T-helper 2 cell treated with Interferon-gamma antibody and Interleukin-4, amounts not matched to agents 100 ng/mL and 5 ng/mL, for 36 hours (primary cell): ENCODE results near the gene MMP21. TPM values are rescaled to one million over a fixed set of nuclear protein-coding genes. Genes with fewer than 3 reads are reported as not detected.

ENCODE experiments used
- intact Hi-C: fragments of 100-400 bp; cut with micrococcal nuclease; formaldehyde crosslinking; loops from one replicate; pipeline ENCODE4 v1.15.1; 2023
- total RNA-seq: library from RNA; stranded (reverse); gene quantifications from 2 replicates; pipeline ENCODE4 v1.2.3, GENCODE V29; 2022

MMP21 gene
- total RNA-seq, 1 donor from 2014 or later: 0.09 TPM

DNA sequence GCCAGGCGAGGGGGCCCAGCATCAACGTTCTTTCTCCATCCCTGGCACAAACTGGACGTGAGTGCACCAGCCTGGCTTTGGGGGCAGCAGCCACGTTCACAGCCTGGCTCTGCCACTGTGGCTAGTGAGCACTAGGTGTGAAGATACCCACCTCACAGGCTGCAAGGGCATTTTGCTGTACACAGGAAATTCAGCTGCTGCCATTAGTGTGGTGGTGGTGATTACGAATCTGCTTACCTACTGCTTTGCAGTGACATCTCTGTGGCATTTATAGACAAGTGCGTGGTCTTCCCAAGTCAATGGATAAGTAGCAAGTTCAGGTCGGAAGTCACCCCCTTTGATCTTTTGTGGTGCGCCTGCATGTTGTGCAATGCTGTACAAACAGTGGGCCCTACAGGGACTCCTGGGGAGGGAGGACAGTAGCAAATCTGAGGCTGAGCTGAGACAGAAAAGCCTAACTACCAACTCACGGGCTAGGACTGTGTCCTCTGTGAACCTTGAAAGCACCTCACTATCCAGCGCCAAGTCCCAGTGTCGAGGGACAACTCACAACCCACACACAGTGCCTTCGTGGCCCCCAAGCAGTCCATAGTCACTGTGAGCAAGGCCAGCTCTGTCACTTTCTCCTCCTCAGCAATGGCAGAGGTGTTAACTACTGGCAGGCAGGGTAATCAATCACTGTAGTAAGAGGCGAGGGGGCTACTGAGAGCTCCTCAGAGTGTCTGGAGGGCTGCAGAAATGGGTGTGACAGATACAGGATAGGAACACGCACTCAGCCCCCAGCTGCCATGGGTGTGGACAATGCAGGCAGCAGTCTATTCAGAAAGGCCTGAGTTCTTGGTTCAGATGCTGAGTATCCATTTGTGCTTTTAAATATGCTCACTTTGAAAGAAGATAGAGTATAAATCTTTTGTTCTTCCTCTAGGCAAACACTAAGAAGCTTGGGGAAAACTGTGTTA lies 17.0 kb upstream of the MMP21 start:
- intact Hi-C loops: no loop called here

DNA sequence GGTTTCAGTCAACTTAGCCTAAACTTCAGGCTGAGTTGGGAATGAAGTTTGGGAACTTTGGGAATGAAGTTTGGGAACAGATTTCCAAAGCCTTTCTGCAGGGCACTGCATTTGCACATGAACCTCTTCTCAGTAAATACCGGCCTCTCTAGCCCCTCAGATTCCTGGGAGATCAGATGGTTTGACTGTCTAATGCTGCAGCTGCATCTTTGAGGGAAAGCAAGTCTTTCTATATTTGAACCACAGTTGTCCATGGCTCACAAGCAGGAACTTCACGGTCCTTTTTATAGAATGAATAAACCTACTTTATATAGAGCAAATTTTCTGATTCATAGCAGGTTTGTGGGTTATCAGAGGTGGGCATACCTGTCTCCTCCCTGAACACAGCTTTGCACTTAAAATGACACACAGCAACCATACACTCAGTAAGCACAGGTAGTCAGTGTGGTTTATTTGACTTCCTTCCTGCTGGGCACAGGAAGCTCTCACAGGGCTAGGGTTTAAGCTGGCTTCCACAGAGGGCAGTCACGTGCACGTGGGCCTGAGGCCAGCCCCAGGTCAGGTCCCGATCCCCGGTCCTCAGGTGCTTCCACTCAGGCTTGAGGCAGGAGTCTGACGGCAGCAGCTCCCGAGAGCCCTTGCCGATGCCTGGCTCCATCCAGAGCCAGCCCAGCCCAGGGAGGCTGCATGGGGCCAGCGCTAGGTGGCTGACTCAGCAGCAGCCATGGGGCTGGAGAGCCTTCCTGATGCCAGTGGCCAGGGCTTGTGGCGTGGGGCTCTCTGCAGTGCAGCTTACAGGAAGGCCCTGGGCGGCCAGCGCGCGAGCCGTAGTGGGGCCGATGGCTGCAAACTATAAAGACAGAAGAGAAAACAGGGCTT lies 12.8 kb upstream of the MMP21 start:
- intact Hi-C loops: no loop called here

DNA sequence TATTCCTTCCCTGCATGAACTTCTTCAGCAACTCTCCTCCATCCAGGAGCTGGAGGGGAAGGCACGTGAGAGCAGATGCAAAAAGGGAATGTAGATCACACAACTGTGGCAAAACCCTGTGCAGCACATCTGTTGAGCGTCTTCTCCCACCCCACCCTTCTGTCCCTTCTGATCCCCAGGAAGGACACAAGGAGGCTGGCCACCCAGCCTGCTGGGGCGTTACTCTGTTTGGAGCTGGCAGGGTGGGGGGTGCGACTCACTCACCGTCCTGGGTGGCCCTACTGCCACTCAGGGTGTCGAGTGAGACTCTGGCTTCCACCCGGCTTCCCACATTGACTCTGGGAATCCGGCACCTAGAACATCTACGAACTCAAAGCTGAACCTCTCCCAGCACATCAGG lies 10.2 kb upstream of the MMP21 start:
- intact Hi-C loops: no loop called here

DNA sequence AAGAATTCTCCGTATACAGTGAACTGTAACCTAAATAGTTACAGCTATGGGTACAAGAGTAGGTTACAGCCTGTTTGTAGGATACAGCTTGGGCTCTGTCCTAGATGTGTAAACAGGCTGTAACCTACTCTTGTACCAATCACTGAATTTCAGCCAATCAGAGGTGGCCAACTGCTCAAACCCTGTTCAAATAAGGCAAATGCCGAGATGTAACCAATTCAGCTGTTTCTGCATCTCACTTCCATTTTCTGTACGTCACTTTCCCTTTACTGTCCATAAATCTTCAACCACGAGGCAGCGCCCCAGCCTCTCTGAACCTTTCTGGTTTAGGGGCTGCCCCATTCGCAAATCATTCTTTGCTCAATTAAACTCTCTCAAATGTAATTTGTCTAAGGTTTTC lies 8.3 kb upstream of the MMP21 start:
- intact Hi-C loops: no loop called here

DNA sequence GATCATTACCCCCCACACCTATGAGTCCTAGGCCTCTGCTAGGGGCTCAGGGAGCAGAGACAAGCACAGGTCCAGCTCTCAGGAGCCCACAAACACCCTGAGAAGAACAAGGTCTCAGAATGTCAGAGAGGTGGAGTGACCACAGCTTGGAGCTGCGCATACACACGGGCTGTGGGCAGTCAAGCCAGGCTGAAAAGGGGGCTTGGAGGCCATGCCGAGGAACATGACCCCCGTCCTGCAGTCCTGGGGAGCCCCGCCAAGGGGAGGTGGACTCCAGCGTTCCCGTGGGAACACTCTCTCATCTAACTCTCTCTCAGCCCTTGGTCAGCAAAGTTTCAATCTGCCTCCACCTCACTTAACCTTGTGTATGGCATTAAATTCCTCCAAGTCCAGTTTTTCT lies 7.8 kb upstream of the MMP21 start:
- intact Hi-C loops: no loop called here

DNA sequence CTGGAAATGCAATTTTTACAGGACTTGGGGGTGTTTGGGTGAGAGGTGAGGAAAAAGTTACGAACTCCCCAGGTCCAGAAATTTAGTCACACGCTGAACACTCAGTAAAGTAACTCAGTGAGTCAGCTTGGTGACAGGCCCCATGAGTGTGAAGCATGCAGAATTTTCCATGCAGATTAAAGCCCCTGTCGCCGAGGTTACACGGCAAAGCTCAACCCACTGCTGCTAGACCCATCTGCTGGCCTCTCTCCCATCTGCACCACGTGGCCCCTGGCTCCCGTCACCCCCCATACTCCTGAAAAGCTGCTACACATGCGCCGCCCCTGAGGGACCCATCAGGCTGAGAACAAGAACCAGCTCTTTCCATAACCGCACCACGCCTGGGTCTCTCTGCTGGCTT lies 7.0 kb upstream of the MMP21 start:
- intact Hi-C loops: no loop called here

DNA sequence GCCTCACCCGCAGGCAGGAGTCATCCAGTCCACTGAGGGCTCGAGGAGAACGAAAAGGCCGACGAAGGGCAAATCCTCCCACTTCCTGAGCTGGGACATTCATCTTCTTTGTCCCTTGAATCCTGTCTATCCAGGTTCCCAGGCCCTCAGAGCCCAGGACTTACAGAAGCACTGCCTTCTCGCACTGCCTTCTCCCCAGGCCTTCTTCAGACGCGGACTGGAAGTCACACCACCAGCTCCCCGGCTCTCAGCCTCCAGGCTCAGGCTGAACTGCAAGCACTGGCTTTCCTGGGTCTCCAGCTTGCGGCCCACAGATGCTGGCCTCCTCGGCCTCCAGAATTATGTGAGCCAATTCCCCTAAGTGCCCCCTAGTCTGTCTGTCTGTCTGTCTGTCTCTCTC lies 6.4 kb upstream of the MMP21 start:
- intact Hi-C loops: no loop called here

DNA sequence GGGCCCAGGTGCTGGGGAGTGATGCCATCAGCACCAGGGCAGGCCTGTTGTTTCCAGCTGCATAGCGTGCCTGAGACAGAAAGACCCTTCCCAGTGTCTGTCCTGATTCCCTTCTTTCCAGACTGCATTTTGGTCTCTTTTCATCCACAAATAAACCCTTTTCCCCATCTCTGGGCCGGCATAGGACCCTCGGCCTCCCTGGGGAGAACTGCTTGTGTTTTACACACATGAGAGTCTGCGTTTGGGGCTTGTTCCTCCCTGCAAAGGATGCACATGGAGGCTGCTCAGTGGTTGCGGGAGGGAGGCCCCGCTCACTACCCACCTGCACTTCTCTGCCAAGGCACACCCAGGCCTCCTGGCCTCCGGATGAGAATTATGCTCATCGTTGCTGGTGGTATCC lies 5.8 kb upstream of the MMP21 start:
- intact Hi-C loops: no loop called here

DNA sequence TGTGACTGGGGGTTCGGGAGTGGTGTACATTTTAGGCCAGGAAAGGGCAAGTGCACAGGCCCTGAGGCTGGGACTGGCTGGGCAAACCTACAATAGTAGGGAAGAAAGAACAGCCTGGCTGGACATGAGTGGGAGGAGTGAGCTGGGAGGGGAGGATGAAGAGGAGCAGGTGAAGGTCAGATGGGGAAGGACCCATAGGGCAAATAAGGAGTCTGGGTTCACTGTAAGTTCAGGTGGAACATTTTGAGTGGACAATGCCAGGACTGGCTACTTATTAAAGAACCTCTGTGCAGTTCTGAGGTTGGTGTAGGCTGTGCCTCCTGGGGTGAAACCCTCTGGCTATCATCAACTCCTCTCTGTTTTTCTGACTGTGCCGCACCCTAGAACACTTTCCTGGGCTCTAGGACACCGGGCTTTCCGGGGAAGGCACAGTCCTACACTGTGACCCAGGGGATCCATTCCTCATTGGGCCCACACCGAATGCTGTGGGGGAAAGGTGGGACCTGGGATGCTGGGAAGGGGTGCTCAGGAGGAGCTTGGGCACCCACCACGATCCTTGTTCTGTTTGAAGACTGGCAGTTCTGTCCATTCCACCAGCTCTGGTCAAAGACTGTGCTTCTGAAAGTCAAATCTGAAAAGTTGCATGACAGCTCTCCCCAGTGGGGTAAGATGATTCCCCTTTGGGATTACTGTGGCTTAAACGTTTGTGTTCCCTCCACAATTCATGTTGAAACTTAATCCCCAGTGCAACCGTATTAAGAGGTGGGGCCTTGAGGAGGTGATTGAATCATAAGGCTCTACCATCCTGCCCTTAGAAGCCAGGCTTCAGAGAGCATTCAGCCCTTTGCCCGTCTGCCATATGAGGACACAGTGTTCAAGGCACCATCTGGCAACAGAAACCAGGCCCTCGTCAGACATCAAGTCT lies 4.0 kb upstream of the MMP21 start:
- intact Hi-C loops: no loop called here

DNA sequence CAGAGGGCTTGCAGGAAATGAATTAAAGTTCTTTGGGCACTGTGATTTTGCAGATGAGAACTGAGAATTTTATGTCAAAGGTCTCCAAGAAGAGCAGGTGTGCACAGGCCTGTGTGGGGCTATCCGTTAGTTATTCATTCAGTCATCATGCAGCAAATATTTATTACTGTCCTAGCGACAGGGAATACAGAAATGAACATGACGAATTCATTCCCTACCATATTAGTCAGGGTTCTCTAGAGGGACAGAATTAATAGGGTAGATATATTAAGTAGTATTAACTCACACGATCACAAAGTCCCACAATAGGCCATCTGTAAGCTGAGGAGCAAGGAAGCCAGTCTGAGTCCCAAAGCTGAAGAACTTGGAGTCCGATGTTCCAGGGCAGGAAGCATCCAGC lies 2.9 kb upstream of the MMP21 start:
- intact Hi-C loops: no loop called here

DNA sequence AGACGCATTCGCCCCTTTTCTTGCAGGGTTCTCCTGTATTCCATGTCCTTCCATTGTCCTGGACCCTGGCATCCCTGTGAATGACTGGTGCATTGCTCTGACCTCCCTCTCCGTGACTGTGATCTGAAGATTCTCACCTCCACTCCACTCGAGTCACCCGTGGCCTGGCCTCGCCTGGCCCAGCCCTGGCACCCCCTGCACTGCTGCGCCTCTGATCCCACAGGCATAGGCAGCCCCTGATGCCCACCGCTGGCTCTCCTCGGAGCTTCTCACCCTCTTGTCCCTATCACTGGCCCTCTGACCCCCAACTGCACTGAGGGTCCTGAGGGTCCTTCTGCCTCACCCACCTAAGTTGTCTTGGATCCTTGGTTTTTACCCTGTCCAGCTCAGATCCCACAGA lies 2.2 kb upstream of the MMP21 start:
- intact Hi-C loops: no loop called here

DNA sequence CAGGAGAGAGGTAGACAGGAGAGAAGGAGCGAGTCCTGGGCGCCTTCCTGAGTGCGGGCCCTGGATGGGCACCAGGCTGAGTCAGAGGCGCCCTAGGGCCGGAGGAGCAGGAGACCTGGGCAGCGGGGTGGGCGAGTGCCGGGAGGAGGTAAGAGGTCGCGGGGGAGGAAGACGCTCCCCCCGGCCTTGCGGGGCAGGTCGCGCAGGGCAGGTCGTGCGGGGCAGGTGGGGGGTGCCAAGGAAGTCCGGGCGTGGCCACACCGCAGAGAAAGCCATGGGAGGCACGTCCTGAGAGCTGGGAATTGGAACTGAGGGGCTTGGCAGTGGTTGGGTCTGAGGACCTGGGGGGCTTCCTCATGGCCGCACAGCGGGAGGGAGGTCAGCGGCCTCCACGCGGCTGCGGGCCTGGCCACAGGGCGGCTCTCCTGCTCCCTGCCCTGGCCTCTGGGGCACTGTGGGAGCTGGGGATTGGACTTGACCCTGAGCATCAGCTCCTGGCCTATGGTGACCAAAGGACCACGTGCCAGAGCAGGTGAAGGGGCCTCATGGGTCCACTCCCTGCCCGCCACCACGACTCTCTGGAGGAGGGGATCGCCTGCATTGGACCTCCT lies 935 bp downstream of the MMP21 start:
- intact Hi-C loops: no loop called here

DNA sequence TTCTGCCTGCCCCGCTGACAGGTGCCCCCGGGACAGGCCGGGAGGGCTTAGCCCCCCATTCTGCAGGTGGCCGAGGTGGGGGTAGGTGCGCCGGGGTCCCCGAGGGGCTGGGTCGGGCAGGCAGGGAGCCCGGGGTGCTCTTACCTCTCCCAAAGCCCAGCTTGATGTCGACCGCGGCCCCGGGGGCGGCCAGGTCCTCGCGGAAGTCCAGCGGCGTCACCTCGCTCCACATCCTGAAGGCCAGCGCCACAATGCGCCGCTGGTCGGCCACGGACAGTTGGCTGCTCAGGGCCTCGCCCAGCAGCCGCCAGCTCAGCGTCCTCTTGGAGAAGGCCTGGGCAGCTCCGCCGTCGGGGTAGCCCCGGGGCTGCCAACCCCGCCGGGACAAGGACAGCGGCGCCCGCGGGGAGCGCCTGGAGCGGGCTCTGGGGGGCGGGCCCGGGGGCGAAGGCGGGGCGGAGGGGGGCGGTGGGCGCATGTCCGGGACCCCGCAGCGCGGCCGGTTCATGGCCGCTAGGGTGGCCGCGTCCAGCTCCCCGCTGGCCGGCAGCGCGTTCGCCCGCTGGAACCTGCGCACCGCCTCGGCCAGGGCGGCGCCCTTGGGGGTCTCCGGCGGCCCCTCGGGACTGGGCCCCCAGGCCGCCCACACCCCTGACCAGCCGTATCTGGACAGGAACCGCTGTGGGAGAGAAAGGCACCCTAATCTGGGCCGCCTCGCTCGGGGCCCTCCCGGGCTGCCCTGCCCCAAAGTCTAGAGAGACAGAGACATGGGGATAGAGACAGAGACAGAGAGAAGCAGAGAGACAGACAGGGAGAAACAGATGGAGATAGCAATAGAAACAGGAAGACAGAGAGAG lies 1.7 kb downstream of the MMP21 start:
- intact Hi-C loops: no loop called here

DNA sequence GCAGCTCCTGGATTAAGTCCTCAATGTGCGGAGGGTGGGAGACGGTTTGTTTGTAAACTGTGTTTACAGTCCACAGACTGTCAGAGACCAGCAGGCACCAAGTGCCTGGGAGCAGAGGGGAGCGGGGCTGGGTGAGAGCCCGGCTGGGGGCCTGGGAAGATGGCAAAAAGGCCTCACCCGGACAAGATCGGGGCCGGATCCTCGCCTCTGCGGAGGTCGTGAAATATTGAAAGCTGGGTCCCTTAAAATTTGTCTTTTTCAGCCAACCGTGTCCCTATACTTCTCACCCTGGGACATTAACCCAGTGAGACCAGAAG lies 2.8 kb downstream of the MMP21 start:
- intact Hi-C loops: no loop called here

DNA sequence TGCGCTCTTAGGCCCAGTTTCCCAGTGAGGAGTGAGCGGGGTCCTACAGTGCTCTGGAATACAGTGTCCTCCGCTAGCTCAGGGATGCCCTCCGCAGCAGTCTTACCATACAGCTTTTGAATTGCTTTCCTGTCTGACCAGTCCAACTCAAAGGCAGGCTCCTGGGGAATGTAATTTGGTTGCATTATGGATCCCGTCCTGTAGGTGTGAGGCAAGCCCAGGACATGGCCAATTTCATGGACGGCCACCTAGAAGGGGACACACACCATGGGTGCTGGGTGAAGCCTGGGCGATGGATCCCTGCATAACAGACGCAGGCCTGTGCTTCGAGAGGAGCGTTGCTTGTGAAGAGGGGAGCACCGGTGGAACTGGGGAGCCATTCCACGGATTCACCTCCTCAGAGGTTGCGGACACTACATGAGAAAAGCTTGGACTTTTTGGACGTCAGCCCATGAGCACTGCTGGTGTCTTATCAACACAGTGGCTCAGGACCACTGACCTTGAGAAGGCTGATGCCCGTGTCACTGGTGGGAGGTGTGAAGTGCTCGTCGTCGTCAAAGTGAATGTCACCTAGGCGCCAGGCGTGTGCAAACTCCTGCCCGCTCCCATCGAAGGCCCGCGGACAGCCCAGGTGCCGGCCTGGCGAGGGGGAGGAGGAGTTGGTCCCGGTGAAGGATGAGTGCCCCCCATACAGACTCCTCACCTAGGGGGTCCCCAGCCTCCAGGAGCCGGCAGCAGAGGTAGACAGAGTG lies 3.3 kb downstream of the MMP21 start:
- intact Hi-C loops: no loop called here

DNA sequence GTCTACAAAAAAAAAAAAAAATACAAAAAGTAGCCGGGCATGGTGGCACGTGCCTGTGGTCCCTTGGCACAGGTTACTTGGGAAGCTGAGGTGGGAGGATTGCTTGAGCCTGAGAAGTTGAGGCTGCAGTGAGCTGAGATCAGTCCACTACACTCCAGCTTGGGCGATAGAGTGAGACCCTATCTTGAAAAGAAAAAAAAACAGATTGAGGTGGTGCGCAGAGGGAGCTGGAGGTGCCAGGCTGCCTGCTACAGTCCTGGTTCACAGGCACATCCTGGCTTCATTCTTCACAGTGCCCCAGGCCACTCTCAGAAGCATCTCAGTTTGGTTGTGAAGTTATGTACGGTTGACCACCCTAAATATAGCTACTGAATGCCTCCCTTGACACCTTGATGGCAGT lies 4.8 kb downstream of the MMP21 start:
- intact Hi-C loops: no loop called here

DNA sequence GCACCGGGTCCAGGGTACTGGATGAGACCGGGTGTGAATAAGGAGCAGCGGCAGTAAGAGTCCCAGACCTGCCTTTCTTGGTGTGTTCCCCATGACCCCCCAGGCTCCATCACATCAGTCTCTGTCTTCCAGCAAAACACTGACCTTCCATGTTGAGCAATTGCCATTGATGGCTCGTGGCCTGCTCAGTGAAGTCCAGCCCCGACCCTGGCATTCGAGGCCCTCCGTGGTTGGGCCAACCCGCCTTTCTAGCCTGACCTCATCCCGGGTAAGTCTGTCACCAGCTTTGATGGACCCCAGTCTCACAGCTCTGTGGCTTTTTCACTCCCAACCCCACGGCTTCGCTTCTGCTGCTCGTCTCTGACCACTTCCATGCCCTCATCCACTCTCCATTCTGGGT lies 6.4 kb downstream of the MMP21 start:
- intact Hi-C loops: no loop called here

DNA sequence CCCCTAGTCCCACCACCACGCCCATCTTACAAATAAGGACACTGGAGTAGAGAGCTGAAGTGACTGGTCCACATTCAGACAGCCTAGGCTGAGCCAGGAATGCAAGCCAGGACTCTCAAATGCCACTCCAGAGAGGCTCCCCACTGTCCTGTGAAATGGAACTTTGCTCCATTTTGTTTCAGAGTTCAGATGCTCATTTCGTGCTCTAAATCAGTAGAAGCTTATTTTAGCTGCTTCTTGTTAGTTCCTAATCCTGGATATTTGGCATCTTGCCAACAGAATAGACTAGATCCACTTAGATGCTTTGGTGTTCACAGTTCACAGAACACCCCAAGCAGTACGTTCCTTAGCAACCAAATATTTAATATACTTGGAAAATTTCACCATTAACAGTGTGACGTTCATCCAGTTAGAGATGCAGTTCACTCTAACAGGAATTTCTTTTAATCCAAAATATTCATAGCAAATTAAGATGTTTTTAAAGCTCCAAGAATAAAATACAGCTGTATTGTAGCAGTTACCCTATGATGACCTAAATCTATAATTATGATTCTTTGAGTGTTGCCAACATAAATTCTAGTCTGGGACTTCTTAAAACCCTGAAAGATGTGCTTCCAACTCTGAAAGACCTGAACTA lies 7.3 kb downstream of the MMP21 start:
- intact Hi-C loops: no loop called here

DNA sequence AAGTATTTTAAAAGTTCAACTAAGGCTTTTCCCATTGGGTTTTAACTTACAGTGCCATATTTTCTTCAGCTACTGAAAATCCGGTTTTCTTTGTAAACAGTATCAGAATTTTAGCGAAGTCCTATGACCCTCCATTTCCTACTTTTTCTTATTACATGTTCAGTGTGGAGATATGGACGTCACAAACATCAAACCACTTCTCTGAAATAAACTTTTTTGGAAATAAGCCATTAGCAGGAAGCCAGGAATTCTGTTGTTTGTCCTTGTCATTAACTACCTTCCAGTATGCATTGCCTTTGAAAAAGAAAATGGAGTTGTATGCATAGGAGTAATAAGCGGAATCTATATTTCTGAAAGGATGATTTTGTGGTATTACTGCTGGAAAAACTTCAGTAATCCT lies 9.1 kb downstream of the MMP21 start:
- intact Hi-C loops: no loop called here
